ENCODE results near the gene ZNF564.
"Not testable (repeated sequence)": the region's sequence is repeated elsewhere in the genome, so short reads cannot be mapped to it uniquely, and the experiment has no call there.

ZNF564 gene

DNA sequence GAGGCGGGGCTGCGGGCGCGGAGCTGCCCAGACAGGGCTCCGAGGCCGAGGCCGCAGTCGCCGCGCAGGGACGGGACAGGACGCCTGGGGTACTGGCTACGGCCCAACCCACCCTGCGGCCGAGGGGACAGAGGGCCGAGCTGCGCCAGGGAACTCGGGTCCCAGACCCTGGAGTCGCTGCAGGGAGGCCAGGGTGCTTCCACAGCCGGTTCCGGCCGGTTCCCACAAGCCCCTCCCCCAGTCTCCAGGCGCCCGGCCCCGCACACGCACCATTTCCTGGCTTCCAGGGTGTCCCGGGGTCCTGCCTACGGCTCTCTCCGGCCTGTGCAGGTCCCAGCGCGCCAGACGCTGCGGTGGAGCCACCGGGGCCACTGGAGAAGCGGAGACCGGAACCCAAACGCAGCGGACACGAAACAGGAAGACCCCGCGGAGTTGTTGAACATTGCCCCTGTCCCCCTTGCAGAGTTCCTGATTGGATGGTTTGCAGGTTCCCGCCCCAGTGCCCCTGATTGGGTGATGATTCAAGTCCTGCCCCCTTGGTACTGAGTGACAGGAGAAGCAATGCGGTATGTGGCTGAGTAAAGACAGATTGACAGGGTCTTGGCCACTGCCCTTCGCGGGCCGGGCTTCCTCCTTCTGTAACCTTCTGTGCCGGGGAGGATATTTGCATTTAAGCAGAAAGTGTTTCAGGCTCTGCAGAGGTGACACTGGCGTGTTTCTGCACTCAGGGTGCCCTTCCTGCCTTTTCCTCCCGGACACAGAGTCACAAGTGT is at the start of gene ZNF564:
Gene ZNF564 (minus strand): TSS at position 423 of the 773 bp plus-strand sequence. CDS start 150 bp downstream, at position 273.
- DNase-seq = peak; percentile 66 to 100 (median 97)

DNA sequence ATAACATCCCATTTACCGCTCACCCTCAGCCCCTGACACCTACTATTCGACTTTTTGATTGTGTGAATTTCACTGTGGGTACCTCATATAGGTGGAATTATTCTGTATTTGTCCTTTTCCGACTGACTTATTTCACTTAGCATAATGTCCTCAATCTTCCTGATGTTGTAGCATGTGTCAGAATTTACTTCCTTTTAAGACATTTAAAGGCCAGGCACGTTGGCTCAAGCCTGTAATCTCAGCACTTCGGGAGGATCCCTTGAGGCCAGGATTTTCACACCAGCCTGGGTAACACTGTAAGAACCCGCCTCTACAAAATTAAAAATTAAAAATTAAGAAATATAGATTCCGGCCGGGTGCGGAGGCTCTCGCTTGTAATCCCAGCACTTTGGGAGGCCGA is 46.3 kb upstream of the ZNF564 start:
- no peak for DNase-seq

DNA sequence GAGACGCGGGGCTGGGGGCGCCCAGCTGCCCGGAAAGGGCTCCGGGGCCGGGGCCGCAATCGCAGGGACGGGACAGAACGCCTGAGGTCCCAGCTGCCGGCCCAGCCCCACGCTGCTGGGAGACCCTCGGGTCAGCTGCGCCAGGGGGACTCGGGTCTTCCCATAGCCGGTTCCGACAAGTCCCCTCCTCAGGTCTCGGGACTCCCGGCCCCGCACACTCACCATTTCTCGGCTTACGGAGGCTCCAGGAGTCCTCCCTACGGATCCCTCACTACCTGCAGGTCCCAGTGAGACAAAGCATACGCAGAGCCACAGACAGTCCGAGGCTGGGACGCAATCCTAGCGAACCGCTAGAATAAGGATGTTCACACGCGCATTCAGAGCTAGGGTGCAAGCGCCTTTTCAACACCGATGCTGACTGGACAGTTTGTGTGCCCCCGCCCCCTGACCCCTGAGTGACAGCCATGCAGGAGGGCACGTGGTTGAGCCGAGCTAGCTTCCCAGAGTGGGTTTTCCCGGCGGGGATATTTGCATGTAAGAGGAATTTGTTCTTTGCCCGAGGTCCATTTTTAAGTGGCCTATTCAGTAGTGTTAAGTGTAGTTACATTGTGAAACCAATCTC is 45.8 kb upstream of the ZNF564 start:
- DNase-seq = no peak

DNA sequence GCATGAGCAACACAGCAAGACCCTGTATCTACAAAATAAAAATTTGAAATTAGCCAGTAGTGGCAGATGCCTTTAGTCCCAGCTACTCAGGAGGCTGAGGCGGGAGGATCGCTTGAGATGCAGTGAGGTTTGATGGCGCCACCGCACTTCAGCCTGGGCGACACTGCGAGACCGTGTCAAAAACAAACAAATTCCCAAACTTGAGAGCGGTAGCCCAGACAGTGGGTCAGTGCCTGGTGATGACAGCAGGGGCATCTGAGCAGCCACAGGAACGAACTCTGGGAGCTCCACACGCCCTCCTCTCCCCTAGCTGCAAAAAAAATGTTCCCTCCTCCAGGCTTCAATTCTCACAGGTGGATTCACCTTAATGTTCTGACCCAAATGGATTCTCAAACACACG is 45.2 kb upstream of the ZNF564 start:
- DNase-seq = no peak

DNA sequence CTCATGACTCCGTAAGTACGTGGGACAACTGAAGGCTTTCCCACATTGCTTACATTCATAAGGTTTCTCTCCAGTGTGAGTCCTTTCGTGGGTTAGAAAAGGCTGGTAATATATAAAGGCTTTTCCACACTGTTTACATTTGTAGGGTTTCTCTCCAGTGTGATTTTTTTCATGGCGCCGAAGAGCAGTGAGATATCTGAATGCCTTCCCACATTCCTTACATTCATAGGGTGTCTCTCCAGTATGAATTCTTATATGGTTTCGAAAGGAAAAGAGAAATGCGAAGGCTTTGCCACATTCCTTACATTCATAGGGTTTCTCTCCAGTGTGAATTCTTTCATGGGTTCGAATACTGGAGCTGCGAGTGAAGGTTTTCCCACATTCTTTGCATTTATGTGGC is 29.8 kb upstream of the ZNF564 start:
- no peak for DNase-seq

DNA sequence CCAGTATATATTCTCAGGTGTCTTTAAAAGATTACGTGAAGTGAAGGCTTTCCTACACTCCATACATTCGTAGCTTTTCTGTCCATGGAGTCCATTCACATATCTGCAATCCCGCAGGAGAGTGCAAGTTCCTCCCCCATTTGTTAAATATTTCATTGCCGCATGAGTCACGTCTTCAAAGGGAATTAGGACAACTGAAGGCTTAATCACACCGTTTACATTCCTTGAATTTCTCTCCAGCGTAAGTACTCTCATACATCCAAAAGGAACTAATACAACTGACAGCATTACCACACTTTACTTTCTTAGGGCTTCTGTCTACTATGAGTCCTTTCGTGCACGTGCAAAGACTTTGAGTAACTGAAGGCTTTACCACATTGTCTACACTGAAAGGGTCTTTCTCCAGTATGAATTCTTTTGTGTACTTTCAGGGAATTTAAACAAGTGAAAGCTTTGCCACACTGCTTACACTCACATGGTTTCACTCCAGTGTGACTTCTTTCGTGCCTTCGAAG is 29.0 kb upstream of the ZNF564 start:
- DNase-seq = no peak

DNA sequence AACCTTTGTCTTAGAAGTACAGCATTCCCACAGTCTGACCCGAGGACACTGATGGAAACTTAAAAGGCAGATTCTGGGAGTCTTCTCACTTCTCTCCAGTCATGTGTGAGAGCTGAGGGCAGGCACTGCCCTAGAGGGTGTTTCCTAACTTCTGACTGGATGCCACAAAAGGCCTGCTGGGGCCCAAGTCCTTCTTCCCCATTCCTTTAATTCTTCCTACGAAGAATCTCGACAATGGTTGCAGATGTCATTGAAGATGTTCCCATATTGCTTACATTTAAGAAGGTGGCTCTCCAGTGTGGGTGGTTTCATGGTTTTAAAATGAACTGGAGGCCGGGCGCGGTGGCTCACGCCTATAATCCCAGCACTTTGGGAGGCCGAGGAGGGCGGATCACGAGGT is 27.4 kb upstream of the ZNF564 start:
- DNase-seq = no peak

DNA sequence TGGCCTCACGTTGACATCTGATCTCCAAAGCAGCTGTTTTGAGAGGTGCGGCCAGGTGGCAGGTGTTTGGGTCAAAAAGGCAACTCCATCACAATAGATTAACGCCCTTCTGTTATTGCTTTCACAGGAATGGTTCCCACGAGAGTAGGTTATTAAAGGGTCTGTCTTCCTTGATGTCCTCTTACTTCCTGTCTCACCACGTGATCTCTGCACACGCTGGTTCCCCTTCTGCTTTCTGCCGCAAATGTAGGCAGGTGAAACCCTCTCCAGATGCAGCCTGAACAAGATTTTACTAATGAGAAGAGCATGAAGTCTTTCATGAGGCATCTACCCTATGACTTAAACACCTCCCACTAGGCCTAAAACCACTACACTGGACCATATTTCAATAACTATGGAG is 22.8 kb upstream of the ZNF564 start:
- DNase-seq = no peak

DNA sequence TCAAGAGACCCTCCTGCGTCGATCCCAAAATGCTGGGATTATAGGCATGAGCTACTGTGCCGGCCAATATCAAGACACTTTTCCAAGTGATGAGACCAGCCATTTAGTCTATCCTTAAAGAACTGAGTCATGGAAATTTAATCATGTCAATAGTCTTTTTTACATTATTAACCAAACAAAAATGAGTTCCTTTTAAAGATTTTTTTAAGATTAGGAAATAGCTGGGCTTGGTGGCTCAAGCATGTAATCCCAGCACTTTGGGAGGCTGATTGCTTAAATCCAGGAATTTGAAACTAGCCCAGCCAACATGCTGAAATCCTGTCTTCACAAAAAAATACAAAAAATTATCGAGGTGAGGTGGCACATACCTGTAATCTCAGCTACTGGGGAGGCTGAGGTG is 16.7 kb upstream of the ZNF564 start:
- DNase-seq = no peak

DNA sequence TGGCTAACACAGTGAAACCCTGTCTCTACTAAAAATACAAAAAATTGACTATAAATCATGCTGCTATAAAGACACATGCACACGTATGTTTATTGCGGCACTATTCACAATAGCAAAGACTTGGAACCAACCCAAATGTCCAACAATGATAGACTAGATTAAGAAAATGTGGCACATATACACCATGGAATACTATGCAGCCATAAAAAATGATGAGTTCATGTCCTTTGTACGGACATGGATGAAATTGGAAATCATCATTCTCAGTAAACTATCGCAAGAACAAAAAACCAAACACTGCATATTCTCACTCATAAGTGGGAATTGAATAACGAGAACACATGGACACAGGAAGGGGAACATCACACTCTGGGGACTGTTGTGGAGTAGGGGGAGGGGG is 15.1 kb upstream of the ZNF564 start:
- DNase-seq = not testable (repeated sequence)

DNA sequence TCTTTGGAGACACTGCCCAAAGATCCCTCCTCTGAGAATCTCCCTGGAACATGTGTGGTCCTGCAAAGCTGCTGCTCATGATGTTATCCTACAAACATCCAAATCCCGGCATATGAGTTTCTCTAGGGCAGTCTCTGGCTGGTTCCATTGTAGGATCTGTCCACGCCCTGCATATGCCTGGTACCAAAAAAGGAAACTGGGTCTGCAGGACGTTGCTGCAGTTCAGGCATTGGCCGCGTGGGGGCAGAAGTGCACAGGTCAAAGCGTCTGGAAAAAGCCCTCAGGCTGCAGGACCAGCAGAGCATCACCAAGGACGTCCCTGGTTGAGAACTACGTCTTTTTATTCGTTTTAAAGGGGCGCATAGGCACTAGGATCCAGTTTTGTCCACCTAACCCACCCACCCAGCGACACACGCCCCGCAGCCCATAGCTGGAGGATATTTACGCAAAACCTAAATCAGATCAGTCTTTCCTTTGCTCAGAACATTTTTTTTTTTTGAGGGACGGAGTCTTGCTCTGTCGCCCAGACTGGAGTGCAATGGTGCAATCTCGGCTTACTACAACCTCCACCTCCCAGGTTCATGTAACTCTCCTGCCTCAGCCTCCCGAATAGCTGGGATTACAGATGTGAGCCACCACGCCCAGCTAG is 12.9 kb upstream of the ZNF564 start:
- DNase-seq = peak in 13 of 14 donors; percentile 29 to 90 (median 82)

DNA sequence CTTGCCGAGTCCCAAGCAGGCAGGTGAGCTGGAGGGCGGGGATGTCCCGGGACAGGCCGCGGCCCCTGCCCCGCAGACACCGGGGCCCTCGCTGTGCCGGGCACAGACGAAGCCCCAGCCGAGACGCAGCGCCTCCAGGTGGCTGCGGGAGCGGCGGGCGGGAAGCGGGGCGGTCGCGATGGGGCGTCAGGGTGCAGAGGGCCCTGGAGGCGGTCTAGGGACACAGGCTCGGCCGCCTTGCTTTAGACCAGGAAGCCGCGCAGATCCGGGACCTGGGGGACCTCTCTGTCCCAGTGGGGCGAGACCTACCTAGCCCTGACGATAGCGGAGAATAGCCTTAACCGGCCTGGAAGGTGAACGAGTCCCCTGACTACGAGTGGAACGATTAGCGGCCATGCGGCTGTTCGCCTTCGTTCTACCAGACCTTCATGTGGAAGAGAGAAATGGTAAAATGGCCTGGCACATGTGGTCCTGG is 4.2 kb upstream of the ZNF564 start:
- DNase-seq = no peak

DNA sequence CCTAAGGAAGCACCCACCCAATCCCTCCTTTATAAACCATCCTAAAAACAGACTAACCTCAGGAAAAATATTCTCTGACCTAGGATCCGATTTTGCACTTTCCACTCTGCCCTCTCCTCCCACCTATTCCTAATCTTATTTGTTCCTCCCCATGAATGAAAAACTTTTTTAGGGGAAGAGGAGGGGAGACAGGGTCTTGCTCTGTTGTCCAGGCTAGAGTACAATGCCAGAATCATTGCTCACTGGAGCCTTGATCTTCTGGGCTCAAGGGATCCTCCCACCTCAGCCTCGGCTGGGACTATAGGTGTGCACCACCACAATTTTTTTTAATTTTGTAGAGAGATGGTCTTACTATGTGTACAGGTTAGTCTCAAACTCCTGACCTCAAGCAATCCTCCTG is 4.4 kb downstream of the ZNF564 start:
- no peak for DNase-seq

DNA sequence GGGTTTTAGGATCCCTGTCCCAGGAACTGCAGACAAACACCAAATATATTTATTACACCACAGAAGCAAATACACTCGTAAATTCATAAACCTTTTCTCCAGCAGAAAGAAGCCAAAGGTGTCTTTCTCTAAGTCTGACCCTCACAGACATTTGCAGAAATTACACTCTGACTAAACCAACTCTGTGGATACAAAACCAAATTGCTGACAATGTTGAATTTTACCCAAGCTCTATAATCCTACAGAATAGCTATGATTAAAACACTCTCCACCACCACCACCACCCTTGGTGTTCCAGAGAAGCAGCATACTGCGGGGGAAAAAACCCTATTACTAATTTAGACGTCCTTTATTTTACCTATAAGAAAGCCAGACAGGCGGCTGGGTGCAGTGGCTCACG is 5.2 kb downstream of the ZNF564 start:
- no peak for DNase-seq

DNA sequence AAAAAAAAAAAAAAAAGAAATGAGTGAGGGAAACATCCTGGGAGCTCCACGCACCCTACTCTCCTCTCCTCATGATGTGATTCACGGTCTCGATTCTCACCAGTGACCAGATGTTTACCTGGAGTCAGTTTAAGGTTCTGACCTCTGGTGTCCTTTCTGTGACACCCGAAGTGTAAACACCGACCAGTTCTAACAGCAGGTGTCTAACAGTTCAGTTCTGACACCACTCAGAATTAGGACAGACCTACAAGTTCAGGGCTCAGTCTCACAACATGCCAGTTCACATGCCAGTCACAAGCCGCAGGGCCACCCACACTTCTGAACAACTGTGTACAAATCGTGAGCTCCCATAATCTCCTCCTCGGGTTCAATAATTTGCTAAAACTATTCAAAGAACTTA is 6.0 kb downstream of the ZNF564 start:
- DNase-seq = no peak

DNA sequence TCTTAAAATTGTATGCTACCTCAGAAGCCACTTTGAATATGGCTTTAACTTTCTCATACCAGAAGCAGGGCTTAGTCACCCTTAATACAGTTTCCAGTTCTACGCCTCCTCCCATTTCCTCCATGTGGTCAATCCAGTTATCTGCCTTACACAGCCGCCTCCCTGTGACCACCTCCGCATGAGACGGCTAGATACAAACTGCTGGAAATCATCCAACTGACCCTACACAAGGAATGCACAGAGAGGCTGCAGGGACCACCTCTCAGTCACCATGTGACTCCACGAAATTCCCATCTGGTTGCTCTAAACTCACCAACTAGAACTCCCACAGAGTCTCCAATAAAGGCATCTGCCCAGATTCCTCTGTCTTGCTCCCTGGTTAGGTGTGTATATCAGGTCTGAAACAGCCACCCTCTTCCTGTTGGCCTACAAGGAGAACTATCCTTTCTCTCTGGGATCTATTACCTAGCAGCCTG is 6.8 kb downstream of the ZNF564 start:
- no peak for DNase-seq

DNA sequence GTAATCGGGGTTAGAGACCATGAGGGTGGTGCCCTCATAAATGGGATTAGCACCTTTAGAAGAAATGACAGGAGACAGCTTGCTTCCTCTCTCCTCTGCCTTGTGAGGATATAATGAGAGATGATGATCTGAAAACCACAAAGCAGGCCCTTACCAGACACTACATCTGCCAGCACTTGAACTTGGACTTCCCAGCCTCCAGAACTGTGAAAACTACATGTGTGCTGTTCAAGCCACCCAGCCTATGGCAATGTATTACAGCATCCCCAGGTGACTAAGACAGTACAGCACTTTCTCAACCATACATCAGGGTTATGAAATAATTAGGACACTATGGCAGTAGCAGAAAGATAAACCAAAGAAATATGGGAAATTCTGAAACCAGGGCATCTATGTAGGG is 7.4 kb downstream of the ZNF564 start:
- no peak for DNase-seq

DNA sequence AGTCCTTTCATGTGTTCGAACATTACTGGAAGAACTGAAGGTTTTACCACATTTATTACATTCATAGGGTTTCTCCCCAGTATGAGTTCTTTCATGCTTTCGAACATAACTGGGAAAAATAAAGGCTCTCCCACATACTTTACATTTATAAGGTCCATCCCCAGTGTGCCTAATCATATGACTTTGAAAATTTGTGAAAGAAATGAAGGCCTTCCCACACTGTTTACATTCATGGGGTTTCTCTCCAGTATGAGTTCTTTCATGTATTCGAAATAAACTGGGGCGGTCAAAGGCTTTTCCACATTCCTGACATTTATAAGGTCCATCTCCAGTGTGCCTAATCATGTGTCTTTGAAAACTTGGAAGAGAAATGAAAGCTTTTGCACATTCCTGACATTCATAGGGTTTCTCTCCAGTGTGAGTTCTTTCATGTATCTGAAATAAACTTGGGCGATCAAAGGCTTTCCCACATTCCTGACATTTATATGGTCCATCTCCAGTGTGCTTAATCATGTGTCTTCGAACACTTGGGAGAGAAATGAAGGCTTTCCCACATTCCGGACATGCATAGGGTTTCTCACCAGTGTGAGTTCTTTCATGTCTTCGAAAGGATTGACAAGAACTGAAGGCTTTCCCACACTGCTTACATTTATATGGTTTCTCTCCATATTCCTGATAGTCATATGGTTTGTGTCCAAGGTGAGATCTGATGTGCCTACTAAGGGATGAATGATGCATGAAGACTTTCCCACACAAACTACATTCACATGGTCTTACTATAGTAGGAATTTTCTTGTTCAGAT is 24.0 kb downstream of the ZNF564 start:
- no peak for DNase-seq

DNA sequence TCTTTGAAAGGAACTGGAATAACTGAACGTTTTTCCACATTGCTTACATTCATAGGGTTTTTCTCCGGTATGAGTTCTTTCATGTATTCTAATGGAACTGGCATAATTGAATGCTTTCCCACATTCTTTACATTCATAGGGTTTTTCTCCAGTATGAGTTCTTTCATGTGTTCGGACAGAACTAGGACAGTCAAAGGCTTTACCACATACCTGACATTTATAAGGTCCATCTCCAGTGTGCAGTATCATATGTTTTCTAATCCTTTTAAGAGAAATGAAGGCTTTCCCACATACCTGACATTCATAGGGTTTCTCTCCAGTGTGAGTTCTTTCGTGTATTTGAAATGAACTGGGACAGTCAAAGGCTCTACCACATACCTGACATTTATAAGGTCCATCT is 24.7 kb downstream of the ZNF564 start:
- no peak for DNase-seq

DNA sequence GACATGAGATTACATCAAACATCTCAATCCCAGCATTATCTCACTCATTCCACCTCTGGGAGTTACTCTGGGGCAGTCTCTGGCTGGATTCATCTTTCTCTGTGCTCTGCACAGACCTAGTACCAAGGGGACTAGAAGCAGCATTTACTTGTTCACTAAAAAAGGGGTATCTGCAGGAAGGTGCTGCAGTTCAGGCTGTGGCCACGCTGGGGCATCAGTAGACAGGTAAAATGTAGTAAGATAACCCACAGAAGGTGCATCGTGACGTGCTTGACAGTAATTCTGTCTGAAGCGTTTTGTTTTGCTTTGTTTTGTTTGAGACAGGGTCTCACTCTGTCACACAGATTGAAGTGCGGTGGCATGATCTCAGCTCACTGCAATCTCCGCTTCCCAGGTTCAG is 29.3 kb downstream of the ZNF564 start:
- DNase-seq = no peak

DNA sequence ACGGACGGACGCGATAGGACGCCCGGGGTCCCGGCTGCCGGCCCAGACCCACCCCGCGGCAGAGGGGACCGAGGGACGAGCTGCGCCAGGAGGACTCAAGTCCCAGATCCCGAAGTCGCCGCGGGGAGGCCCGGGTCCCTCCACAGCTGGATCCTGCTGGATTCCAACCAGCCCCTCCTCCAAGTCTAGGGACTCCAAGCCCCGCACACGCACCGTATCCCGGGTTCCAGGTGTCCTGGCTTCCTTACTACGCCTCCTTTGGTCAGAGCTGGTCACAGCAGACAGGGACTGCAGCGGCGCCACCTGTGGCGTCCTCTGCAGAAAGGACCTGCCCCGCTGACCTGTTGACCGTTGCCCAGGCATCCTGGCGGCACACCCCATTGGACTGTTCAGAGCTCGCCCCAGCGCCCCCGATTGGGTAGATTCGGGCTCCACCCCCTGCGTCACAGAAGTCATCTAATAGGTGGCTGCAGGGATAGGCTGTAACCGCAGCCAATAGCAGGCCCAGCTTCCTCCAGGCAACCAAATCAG is 37.7 kb downstream of the ZNF564 start:
- peak in 7 of 14 donors; percentile 1 to 52 (median 10) for DNase-seq

DNA sequence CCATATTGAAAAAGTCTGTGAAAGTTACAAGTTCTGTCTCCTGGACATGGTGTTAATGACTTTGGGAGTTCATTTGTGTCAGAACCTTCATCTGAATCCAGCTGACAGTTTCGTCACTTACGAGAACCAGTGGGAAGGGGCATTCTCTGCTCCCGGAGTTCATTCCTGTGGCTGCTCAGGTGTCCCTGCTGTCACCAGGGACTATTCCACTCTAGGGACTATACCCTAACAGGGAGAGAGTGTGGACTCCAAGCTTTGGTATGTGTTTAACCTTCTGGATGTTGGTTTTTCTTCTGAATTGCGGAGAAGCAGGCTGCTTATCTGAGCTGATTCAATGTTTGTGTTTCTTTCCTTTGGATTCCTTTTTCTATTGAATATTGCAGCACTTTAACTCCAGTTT is 54.2 kb downstream of the ZNF564 start:
- no peak for DNase-seq
